OCI-LY1 (cell line): ENCODE results near the gene NCDN.
"Not testable (repeated sequence)": the region's sequence is repeated elsewhere in the genome, so short reads cannot be mapped to it uniquely, and the experiment has no call there.

Experiments
- H2AFZ ChIP-seq: fragments of 200-600 bp; sonication (generic), shearing (Covaris generic); 2 replicates; pipeline ENCODE4 v1.6.0; 2014; ENCODE audit warnings: antibody characterized with exemption, mild to moderate bottlenecking, low read length
- H3F3A ChIP-seq: fragments of 200-600 bp; sonication (generic), shearing (Covaris generic); 2 replicates; pipeline ENCODE4 v1.6.0; 2014; ENCODE audit warnings: mild to moderate bottlenecking, antibody characterized with exemption, low read length, moderate library complexity; ENCODE audit not compliant: insufficient read depth
- H3K27ac ChIP-seq: fragments of 200-600 bp; sonication (generic); 2 replicates; pipeline ENCODE4 v1.5.1; 2014; ENCODE audit warnings: low read length, mixed run types, mild to moderate bottlenecking, low read depth; ENCODE audit not compliant: poor library complexity, severe bottlenecking
- H3K27me3 ChIP-seq: fragments of 200-600 bp; sonication (generic); 2 replicates; pipeline ENCODE4 v1.6.0; 2014; ENCODE audit warnings: antibody characterized with exemption, mild to moderate bottlenecking, low read length, moderate library complexity; ENCODE audit not compliant: insufficient read depth
- H3K36me3 ChIP-seq: fragments of 200-600 bp; sonication (generic); 2 replicates; pipeline ENCODE4 v1.6.1; 2014; ENCODE audit warnings: mild to moderate bottlenecking, antibody characterized with exemption, low read length, moderate library complexity, mixed read lengths; ENCODE audit not compliant: insufficient read depth
- H3K4me1 ChIP-seq: fragments of 200-600 bp; sonication (generic); 2 replicates; pipeline ENCODE4 v1.5.1; 2014; ENCODE audit warnings: mild to moderate bottlenecking, low read length, moderate library complexity; ENCODE audit not compliant: insufficient read depth, severe bottlenecking
- H3K4me2 ChIP-seq: fragments of 200-600 bp; sonication (generic), shearing (Covaris generic); 2 replicates; pipeline ENCODE4 v1.6.1; 2014; ENCODE audit warnings: low read length
- H3K4me3 ChIP-seq: fragments of 200-600 bp; sonication (generic); 2 replicates; pipeline ENCODE4 v1.5.1; 2014; ENCODE audit warnings: low read length, low read depth, mild to moderate bottlenecking, mixed read lengths; ENCODE audit not compliant: poor library complexity, severe bottlenecking
- H3K79me2 ChIP-seq: fragments of 200-600 bp; shearing (Covaris generic); 2 replicates; pipeline ENCODE4 v1.6.1; 2016; ENCODE audit warnings: mixed run types, low read length, mixed read lengths; ENCODE audit not compliant: insufficient read depth
- H3K9ac ChIP-seq: fragments of 200-600 bp; sonication (generic), shearing (Covaris generic); 2 replicates; pipeline ENCODE4 v1.6.1; 2014; ENCODE audit warnings: mild to moderate bottlenecking, low read length, mixed read lengths
- H3K9me2 ChIP-seq: fragments of 200-600 bp; sonication (generic), shearing (Covaris generic); 2 replicates; pipeline ENCODE4 v1.6.1; 2014; ENCODE audit warnings: low read depth, mild to moderate bottlenecking, low read length, mixed read lengths
- H3K9me3 ChIP-seq: fragments of 200-600 bp; shearing (Covaris generic); 2 replicates; pipeline ENCODE4 v1.6.1; 2014; ENCODE audit warnings: low read length, mixed read lengths
- H4K20me1 ChIP-seq: fragments of 200-600 bp; sonication (generic), shearing (Covaris generic); 2 replicates; pipeline ENCODE4 v1.6.0; 2016; ENCODE audit warnings: mild to moderate bottlenecking, low read length; ENCODE audit not compliant: insufficient read depth
- EZH2 ChIP-seq: fragments of 200-600 bp; sonication (generic), shearing (Covaris generic); IDR thresholded peaks from 2 replicates; pipeline ENCODE4 v1.8.0; 2017; ENCODE audit warnings: borderline replicate concordance, mixed run types, mild to moderate bottlenecking, antibody characterized with exemption, low read length, moderate library complexity, mixed read lengths
- TF ChIP-seq, protein P1 (sequence below): fragments of 200-600 bp; sonication (generic), shearing (Covaris generic); IDR thresholded peaks from 2 replicates; pipeline ENCODE4 v1.5.1; 2017; ENCODE audit warnings: mild to moderate bottlenecking, antibody characterized with exemption, low read length, moderate library complexity, mixed read lengths

Gene NCDN

DNA sequence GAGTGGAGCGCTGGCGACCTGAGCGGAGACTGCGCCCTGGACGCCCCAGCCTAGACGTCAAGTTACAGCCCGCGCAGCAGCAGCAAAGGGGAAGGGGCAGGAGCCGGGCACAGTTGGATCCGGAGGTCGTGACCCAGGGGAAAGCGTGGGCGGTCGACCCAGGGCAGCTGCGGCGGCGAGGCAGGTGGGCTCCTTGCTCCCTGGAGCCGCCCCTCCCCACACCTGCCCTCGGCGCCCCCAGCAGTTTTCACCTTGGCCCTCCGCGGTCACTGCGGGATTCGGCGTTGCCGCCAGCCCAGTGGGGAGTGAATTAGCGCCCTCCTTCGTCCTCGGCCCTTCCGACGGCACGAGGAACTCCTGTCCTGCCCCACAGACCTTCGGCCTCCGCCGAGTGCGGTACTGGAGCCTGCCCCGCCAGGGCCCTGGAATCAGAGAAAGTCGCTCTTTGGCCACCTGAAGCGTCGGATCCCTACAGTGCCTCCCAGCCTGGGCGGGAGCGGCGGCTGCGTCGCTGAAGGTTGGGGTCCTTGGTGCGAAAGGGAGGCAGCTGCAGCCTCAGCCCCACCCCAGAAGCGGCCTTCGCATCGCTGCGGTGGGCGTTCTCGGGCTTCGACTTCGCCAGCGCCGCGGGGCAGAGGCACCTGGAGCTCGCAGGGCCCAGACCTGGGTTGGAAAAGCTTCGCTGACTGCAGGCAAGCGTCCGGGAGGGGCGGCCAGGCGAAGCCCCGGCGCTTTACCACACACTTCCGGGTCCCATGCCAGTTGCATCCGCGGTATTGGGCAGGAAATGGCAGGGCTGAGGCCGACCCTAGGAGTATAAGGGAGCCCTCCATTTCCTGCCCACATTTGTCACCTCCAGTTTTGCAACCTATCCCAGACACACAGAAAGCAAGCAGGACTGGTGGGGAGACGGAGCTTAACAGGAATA is 19.7 kb downstream of the NCDN start:
- TF ChIP-seq, protein P1, sequence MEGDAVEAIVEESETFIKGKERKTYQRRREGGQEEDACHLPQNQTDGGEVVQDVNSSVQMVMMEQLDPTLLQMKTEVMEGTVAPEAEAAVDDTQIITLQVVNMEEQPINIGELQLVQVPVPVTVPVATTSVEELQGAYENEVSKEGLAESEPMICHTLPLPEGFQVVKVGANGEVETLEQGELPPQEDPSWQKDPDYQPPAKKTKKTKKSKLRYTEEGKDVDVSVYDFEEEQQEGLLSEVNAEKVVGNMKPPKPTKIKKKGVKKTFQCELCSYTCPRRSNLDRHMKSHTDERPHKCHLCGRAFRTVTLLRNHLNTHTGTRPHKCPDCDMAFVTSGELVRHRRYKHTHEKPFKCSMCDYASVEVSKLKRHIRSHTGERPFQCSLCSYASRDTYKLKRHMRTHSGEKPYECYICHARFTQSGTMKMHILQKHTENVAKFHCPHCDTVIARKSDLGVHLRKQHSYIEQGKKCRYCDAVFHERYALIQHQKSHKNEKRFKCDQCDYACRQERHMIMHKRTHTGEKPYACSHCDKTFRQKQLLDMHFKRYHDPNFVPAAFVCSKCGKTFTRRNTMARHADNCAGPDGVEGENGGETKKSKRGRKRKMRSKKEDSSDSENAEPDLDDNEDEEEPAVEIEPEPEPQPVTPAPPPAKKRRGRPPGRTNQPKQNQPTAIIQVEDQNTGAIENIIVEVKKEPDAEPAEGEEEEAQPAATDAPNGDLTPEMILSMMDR: no peak
- no peak for TF ChIP-seq EZH2
- Histone ChIP-seq H4K20me1 (no peaks in the 10 kb centered on the region), H3K27ac (no peak overlapping the region), H3K4me3 (peak overlapping the region; percentile 59), H2AFZ (peak overlapping the region; percentile 92), H3K36me3 (no peaks in the 10 kb centered on the region), H3K9ac (peak overlapping the region; percentile 67), H3K9me2 (no peaks in the 10 kb centered on the region), H3K4me2 (peak overlapping the region; percentile 83), H3K79me2 (no peaks in the 10 kb centered on the region), H3F3A (no peaks in the 10 kb centered on the region), H3K9me3 (no peaks in the 10 kb centered on the region), H3K4me1 (peaks cover 29% of the 10 kb centered on the region), H3K27me3 (no peaks in the 10 kb centered on the region; the same call in 1 of the 2 replicates)

DNA sequence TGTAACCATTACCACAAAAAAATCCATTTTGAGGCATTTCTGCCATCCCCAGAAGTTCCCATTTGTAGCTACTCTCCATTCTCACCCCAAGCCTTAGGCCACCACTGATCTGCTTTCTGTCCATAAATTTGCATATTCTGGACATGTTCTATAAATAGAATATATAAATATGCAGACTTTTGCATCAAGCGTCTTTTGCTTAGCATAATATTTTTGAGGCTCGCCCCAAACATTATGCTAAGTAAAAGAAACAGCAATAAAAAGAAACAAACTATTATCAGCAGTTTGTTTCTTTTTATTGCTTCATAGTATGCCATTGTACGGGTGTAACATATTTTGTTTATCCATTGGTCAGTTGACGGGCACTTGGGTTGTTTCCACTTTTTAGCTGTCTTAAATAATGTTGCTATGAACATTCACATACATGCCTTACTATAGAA is 23.4 kb downstream of the NCDN start:
- Histone ChIP-seq H3K4me3 (no peak overlapping the region), H3F3A (no peaks in the 10 kb centered on the region), H3K4me2 (no peak overlapping the region), H3K9me3 (no peaks in the 10 kb centered on the region), H3K27ac (no peak overlapping the region), H3K9me2 (no peaks in the 10 kb centered on the region), H3K9ac (no peak overlapping the region), H2AFZ (no peak overlapping the region), H4K20me1 (no peaks in the 10 kb centered on the region), H3K36me3 (no peaks in the 10 kb centered on the region), H3K4me1 (peaks cover 29% of the 10 kb centered on the region), H3K27me3 (no peaks in the 10 kb centered on the region; the same call in 1 of the 2 replicates), H3K79me2 (no peaks in the 10 kb centered on the region)
- TF ChIP-seq, protein P1: no peak
- TF ChIP-seq EZH2: no peak

DNA sequence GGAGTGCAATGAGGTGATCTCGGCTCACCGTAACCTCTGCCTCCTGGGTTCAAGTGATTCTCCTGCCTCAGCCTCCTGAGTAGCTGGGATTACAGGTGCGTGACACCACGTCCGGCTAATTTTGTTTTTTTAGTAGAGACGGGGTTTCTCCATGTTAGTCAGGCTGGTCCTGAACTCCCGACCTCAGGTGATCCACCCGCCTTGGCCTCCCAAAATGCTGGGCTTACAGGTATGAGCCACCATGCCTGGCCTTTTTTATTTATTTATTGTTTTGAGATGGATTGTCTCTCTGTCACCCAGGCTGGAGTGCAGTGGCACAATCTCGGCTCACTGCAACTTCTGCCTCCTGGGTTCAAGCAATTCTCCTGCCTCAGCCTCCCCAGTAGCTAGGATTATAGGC is 24.0 kb downstream of the NCDN start:
- H3K4me3 ChIP-seq, H4K20me1 ChIP-seq, H3F3A ChIP-seq, H3K9me2 ChIP-seq, H2AFZ ChIP-seq, H3K27me3 ChIP-seq, H3K36me3 ChIP-seq, H3K27ac ChIP-seq, H3K4me2 ChIP-seq, H3K79me2 ChIP-seq, H3K9me3 ChIP-seq, H3K9ac ChIP-seq: not testable (repeated sequence)
- H3K4me1 ChIP-seq: peaks cover 29% of the 10 kb centered on the region
